ENCODE data around the gene SLC2A2.

The SLC2A2 gene

DNA sequence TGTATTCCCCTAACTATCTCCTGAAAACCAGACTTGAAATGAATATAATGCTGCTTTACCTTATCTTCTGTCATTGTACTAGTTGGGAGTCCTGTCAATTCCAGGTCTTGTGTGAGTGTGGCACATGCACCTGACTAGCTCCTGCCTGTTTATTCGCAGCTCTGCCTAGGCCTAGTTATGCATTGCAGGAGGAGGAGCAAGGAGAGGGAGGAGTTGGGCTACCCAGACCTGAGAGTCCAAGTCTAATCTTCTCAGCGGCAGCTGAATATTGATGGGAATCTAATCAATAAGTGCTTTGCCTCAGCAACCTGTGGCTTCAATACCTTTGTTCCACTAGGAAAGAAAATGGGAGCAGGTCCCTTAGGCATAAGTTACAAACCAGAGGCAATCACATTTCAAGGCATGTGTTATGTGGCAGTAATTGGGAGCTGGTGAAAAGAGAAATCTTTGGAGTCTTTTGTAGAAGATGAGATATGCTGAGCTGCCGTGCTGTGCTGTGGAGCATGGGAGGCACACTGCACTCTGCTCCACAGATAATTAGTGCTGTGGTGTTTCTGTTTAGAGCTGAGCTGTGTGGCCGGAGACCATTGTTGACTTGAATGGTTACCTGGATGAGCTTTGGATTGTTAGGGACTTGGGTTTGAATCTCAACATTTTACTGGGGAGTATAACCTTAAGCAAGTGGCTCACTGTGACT, at the start of gene SLC2A2:
TSS of gene SLC2A2 (minus strand) at position 124 of the 697 bp plus-strand sequence. CDS start at position 74, 50 bp downstream.
- no peak for DNase-seq

DNA sequence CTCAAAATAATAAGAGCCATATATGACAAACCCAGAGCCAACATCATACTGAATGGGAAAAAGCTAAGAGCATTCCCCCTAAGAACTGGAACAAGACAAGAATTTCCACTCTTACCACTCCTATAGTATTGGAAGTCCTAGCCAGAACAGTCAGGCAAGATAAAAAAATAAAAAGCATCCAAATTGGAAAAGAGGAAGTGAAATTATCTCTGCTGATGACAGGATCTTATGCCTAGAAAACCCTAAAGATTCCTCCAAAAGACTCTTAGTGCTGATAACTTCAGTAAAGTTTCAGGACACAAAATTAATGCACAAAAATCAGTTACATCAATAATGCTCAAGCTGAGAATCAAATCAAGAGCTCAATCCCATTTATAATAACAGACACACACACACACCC, 45.9 kb upstream of the SLC2A2 start:
- DNase-seq, result no peak

DNA sequence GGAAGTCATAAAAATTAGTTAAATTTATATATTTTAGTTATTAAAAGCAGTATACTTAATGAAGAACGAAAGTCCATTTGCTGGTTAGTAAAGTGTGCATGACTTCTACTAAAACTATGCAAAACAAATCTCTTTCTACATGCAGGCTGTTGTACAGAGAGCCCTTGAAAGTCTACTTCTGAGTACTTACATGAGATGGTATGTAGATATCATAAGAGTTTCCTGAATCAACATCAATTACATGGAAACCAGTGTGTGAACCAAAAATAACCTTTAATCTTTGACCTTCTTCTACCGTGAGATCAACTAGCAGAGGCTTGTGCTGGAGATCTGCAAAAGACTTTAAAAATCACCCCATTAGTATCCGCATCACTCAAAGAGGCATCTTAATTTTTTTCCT, 42.1 kb upstream of the SLC2A2 start:
- no peak for DNase-seq

DNA sequence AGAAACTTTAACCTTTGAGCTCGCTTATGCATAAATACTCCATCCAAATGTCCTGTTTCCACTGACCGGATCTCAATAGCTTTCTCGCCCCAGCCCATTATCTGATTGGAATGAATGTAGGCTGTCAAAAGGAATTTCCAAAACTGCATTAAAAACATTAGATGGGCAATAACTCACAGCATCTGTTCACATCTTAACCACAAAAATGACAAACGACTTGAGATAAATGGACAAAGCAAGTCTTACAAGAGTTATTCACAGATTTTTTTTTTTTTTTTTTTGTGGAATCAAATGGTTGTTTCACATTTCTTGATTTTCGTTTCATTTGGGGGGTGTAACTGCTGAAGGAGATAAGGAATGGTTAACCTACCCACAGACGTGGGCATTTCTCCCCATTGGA, 39.7 kb upstream of the SLC2A2 start:
- no peak for DNase-seq

DNA sequence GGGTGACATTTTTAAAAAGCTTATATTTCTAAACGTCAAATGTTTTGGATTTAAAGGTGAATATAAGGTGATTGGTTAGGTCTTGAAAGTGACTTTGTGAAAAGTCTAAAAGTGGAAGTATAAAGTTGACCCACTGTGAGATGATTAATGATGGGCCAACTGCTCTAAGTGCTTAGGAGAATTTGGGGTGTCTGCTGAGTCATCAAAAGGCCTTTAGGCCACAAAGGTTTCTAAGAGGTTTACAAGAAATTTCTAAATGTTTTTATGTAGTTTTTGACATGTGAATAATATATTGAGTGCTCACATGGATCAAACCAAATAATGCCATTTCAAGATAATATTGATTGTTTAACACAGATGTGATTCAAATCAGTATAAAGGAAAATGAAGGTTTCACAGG, 39.2 kb upstream of the SLC2A2 start:
- no peak for DNase-seq

DNA sequence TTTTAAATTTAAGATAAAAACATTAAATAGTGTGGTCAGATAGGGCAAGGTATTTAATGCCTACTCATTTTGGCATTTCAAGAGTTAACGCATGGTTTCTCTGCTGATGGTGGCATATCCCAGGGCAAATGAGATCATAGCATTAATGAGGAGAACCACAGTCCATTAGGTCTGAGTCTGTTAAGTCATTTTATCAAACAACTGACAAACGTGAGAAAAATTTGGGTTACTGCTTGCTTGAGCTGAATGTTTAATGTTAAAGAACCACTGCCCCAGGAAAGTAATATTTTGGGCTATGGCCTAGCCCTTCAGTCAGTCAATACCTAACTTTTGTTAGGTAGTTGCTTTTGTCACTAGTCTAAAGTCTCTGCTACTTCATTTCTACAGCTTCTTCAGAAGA, 37.9 kb upstream of the SLC2A2 start:
- DNase-seq, result no peak

DNA sequence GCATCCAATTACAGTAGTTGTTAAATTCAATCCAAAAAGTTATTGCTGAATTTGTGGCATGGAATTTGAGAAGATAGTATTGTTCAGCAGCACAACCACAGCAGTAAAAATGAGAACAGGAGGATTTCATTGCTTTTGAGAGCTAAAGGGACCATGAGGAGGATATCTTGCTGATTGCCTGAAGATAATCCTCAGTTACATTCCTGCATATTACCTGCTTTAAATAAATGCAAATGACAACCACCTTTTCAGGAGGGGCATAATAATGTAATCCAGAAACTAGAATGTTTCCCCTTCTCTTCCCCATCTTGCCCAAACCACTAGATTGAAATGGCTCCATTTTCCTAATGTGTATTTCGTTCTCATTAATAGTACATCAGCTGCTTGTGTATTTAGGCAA, 35.2 kb upstream of the SLC2A2 start:
- DNase-seq, result no peak

DNA sequence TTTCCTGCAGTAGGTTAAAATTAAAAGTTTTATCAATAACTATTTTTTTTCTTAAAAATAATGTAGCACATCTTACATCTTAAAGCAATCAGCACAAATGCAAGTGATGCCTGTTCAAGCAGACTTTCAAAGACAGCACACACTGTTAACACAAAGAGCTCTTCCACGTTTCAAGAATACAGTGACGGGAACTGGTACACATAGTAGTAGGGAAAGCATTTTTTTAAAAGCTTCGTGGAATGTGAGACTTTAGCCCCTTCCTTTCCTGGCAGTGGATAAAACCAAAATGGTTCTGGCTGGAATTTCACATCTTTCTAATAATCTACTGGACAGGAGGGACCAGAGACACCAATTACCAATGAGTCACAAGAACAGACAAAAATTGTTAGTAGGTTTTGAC, 33.5 kb upstream of the SLC2A2 start:
- no peak for DNase-seq

DNA sequence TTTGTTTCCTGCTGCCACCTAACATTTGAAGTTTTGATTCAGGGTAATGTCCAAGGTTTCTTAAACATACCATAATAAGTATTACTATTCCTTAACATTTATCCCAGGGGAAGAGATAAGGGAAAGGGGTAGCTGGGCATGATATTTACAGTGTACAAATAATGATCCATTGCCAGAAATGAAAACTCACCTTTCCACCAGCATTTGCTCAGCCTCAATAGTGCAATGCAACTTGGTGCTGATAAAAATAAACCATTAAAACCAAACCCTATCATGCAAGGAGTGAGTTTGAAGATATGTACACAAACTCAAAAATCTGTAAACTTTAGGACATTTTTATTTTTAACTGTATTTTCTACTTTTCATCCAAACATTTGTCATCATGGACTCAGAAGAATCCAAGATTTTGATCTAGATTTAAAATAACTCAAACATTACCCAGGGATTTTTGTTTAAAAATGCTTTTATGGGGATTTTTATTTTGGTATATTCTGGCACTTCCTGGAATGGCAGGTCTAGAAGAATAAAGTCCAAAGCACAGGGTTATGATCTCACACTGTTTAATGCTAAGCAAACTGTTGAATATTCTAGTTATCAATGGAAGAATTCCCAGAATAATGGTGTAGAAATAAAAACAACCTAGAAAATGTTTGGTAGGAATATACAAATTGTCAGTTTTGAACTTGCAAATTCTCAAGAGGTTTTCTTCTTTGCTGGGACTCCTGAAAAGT, 32.5 kb upstream of the SLC2A2 start:
- DNase-seq, result no peak

DNA sequence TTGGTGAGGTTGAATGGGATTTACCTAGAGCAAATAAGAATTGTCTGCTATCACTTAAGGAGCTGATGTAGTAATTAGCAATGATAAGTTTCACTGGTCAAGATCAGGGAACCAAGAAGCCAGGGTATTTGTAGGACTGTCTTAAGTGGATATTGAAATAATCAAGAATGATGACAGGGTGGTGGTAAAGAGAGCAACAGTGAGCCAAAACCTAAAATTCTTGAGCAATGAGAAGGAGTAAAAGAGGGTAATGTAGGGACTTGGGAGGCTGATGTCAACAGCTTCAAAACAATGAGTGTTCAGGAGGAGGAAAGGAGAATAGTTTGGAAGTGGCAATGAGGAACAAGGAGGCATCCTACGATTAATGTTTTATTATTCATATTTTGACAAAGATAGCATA, 31.5 kb upstream of the SLC2A2 start:
- no peak for DNase-seq

DNA sequence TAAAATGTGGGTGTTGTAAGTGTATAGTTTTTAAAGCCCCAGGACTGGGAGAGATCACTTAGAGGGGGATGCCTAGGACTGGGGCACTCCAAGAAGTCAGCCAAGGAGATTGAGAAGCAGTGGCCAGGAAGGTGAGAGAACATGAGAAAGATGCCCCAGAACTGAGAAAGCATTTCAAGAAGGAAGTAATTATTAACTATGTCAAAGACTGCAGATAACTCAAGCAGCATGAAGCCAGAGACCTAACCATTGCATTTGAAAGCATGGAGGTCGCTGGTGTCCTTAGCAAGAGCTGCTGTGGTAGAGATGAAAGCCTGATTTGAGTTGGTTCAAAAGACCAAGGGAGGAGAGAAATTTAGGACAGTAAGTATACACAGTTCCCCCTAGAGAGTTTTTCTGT, 30.6 kb upstream of the SLC2A2 start:
- no peak for DNase-seq

DNA sequence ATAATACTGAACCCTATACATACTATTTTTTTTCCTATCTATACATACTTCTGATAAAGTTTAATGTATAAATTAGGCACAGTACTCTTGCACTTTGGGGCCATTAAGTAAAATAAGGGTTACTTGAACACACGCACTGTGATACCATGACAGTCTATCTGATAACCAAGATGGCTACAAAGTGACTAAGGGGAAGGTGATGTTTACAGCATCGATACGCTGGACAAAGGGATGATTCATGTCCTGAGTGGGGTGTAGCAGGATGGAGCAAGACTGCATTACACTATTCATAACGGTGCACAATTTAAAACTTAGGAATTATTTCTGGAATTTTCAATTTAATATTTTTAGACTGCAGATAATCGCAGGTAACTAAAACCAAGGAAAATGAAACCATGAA, 30.0 kb upstream of the SLC2A2 start:
- DNase-seq, result no peak

DNA sequence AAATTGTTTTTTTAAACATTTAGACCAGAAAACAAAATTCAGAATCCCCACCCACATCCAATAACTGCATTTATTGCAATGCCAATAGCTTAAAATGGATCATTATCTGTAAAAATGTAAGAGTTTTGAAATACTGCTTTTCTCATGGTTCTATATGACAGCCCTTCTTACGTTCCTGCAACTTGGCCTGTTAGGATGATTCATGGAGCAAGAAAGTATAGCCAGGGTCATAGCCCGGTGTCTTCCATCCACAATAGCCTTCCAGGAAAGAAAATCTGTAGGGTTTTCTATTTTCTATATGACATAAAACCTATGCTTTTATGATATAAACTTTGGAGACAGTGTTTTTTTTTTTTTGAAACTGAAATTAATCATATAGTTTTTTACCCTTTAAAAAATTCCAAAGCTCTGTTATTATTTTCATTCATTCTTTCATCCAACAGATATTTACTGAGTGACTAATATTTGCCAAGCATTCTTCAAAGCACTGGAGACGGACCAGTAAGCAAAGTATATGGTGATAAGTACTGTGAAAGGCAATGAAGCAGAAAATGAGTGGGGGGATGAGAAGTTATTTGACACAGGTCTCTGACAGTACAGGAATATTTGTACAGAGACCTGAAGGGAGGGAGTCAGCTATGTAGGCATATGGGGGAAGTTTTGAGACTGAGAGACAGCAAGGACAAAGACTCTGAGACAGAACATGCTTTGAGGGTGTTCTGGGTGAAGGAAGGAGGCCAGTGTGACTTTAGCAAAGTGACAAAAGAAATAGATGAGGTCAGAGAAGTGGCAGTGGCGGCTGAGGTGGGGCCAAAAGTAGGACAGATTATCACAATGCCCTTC, 29.0 kb upstream of the SLC2A2 start:
- DNase-seq, result no peak

DNA sequence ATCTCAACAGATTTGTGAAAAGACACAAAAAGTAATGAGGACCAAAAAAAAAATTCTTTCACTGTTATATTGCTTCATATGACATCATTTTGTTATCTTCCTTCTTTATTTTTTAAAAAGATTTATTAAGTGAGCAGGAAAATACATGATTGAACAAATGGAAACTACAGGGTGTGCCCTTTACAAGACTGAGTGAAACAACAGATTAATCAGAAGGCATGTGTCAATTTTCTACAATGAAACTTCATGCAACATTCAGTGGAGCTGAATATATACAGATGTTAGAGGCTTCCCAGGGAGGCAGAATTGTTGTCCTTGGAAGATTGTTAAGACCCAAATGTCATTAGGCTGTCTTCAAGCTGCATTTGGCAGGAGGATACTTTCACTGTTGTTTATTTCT, 28.4 kb upstream of the SLC2A2 start:
- no peak for DNase-seq

DNA sequence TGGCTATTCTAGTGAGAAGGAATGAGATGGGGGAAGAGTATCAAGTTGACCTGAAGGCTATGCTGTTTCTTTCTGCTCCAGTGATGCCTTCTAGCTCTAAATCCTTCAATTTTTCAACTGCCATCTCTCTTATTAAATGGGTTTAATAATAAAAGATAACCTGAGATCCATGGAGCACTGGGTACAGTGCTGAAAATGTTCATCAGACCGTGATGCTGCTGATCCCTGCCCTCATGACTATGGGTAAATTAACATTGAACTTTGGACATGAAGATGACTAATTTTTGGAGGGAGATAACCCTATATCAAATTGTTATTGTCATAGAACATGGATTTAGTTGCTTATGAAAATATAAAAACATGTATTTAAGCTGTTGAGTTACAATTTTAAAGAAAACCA, 27.7 kb upstream of the SLC2A2 start:
- DNase-seq, result no peak

DNA sequence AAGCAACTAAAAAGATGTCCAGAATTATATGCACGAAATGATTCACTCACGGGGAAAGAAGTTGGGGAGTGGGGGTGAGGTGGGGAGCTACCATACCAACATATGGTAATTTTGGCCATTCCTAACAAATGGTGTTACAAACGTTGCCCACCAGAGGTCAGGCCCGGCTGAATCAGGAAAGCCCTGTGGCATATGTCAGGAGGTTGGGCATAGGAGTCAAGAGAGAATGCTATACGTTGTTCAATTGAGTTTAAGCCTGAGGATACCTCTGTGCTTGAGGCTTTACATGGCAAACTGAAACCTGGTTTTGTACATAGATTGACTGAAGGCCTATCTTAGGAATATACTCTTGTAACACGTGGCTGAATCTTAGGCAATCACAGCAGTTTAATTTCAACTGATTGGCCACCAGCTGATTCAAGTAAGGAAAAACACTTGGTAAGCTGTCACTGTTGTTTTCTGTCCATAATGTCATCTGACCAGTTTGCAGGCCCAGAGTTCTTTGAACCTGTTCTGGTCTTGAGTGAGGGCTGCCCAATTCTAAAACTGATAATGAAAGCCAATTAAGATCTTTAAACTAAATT, 23.4 kb upstream of the SLC2A2 start:
- peak in 2 of 6 experiments; percentile 2 to 34 for DNase-seq

DNA sequence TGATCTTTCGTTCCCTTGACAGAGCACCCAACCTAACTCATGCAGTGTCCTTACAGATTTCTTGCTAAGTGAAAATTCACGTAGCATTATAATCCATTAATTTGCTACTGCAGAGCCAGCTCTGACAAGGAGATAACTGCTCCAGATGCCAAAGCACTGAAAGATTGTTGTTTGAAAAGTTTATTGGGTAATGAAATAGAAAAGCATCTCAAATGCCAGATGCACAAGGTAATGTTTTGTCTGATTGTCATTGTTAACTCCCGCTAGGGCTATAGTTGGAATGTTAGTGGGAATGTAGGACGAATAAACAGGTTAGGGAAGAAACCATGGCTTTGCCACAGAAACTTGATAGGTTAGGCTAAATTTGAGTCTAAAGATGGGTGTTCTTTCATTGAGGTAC, 20.2 kb upstream of the SLC2A2 start:
- no peak for DNase-seq

DNA sequence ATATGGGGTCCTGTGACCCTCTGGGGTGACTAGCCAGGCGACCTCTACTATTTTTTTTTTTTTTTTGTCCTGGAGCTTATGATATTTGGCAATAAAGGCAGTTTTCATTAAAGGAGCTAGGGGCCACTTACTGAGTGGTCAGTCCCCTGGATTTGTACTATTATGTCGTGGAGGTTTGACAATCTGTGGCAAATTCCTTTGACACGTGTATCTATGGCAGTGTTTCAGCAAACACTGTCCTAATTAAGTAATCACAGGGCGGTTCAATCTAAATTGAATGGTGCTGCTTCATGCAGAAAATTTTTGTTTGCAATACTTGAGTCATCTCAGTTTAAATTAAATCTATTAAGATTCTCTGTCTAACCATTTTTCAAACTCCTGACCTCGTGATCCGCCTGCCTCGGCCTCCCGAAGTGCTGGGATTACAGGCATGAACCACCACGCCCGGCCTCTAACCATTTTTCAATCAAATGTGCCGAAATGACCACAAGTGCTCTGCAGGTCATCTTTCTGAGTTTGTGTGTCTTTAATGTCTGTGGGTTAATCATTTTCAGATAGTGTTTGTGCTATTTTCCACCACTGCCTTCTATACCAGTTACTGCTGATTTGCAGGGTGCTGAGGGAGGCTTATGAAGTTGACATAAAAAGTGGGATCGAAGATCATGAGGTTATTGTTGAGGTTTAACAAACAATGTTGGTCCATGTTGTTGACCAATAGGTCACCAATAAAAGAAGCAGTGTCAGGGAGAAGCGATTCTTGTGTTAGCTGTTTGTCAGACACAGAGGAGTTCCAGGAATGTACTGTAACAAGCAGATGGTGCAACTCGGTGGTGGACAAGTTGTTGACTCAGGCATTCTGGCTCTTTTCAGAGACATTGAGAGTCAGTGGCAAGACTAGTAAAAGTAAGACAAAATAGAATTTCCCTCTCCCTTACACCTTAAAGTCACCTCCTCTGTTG, 18.6 kb upstream of the SLC2A2 start:
- DNase-seq, result no peak

DNA sequence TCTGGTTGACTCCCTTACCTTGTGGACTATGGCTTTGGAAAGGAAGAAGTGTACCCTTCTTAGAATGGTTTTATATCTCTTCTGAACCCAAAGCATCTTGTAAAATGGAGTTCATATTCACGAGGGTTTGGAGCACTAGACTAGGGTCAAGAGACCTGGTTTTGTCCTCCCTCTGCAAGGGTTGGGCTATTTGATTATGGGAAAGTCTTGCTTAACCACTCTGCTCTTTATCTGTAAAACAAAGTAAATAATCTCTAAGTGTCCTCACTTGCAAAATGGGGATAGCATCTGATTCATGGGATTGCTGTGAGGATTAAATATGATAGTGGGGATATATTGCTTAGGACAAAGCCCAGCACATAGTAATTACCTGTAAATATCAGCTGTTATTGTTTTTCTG, 17.9 kb upstream of the SLC2A2 start:
- no peak for DNase-seq

DNA sequence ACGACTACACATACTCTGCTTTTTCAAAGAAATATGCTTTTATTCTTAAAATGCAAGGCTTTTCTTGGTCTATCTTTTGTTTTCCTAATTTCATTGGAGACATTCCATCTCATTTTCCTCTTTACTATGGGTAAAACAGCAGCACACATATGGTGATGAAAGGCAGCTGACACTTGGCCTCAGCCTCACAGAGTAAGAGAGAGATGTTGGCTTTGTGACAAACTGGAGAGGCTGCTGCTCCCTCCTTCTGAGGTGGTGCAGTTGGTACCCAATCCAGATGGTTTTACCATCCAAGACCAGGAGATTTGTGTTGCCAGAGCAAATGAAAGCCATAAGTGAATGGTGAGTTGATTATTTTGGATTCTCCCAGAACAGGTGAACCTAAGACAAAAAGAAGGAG, 13.2 kb upstream of the SLC2A2 start:
- DNase-seq, result no peak

DNA sequence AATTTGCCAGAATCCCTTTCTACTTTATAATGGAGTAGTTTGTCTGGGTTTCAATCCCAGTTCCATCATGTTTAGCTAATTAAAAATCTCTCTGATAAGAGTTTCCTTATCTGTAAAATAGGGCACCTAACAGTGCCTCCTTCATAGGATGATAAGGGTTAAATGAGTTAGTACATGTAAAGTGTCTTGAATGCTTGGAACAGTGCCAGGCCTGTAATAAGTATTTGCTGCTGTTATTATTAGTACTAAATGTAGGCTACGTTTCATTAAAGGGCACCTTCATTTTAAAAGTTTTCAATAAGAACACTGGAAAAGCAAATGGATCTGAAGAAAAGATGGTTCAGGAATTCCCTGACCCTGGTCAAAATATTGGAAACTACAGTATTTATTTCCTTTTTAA, 11.8 kb upstream of the SLC2A2 start:
- no peak for DNase-seq

DNA sequence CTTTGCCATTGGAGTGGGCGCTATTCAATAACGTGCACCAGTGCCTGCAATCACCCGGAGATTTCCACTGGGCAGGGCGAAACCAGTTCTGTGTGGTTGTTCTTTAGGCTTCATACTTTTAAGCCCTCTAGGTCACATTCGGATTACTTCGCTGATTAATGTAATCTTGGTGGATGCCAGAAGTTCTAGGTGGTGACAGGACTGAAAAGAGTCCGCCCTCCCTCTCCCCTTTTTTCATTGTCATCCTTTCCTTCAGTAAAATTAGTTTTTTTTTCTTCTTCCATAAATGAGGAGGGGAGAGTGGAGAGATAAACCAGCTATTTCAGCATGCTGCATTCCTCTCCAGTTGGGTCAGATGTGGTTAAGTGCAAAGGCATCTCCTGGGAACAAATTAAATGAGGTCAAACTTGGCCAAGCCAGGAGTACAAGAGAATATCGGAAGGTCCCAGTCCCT, 2.3 kb upstream of the SLC2A2 start:
- DNase-seq, result no peak

Measured in stimulated activated naive CD4-positive, alpha-beta T cell (primary cell).